Measurements from ENCODE around the gene DNAJB5. TPM values are rescaled to one million over a fixed set of nuclear protein-coding genes. Genes with fewer than 3 reads are reported as not detected.
"Not testable (repeated sequence)": the region's sequence is repeated elsewhere in the genome, so short reads cannot be mapped to it uniquely, and the experiment has no call there.

DNAJB5 gene
- 1.9 TPM for total RNA-seq

DNA sequence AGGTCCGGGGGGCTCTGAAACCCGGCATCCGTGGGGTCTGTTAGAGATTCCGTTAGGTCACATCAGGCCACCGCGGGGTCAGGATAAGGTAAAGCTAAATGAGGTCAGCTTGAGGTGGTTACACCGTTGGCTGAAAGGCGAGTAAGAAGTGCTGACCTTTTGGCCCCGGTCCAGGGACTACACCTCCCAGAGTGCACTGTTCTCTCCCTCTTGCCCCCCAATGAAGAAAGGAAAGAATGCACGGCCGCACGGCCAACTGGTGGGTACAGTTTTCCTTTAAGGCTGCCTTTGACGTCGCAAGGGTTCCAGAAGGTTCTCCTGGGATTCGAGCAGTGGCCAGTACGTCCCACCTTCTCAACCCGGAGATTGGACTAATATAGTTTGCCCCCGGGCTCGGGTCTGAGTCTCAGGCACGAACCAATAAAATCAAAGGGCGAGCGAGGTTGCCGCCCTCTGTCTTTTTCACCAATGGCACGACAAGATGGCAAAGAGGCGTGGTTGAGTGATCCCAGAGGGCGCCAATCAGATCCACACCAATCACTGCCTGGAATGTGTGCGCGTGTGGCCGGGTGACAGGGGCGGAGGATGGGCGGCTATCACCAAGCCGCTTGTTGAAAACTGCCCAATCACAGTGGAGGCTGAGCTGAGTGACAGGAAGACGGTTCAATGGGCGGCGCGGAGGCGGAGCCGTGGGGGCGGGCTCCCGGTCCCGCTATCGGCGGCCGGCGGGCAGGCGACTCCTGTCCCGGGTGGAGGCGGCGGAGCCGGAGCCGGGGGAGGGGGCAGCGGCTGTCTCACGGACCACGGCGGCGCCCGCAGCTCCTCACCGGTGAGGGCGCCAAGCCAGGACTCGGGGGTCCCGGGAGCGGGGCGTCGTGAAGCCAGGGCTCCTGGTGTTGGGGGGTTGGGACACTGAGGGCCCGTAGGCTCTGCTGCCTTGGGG, at the start of gene DNAJB5:
Gene DNAJB5 (plus strand): TSS at position 743 of the 943 bp plus-strand sequence. CDS start 886 bp downstream, outside the sequence.
- ATAC-seq (peak; percentile 87), DNase-seq (ENCODE audit: low spot score) (peak; percentile 100)

- DNase-seq (ENCODE audit: low spot score); ATAC-seq: not testable (repeated sequence)
Observed at GRCh38 chr9:34939989-34940388, 49.6 kb upstream of the DNAJB5 start.

DNA sequence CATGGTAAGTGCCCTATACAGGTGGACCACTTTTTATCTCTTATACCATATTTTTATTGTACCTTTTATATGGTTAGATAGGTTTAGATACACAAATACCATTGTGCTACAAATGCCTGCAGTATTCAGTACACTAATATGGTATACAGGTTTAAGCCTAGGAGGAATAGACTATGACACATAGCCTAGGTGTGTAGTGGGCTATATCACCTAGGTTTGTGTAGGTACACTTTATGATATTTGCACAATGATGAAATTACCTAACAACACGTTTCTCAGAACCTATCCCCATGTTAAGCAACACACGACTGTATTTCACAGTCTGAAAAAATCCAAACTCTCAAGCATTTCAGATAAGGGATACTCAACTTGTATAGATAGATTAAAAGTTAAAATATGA, 41.1 kb upstream of the DNAJB5 start:
- ATAC-seq (no peak), DNase-seq (ENCODE audit: low spot score) (no peak)

DNA sequence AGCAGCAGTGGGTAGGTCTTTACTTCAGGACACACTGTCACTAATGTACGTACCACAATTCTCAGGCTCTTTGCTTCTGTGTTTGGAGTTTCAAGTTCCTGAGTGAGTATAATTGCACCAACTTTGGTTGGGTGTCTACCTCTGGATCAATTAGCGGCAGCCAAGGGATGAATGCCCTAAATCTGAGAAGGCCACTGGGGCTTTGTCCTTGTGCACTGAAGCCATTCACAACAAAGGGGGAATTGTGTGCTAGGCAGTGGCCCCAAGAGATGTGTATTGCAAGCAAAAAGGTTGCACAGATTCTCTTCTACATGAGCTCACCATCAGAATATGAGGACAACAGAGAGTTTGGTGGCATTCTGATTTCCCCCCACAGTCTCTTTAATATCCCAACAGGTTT, 35.3 kb upstream of the DNAJB5 start:
- DNase-seq (ENCODE audit: low spot score) (no peak), ATAC-seq (no peak)

DNA sequence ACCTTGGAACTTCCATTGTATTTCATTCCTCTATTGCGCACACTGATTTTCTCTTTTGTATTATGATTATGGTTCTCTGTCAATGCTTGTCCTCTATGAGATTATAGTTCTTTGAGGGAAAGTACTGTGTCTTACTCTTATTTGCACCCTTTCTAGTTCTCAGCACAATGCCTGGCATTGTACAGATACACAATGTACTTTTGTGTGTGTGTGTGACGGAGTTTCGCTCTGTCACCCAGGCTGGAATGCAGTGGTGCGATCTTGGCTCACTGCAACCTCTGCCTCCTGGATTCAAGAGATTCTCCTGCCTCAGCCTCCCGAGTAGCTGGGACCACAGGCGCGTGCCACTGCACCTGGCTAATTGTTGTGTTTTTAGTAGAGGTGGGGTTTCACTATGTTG, 33.5 kb upstream of the DNAJB5 start:
- not testable (repeated sequence) for ATAC-seq; DNase-seq (ENCODE audit: low spot score)

DNA sequence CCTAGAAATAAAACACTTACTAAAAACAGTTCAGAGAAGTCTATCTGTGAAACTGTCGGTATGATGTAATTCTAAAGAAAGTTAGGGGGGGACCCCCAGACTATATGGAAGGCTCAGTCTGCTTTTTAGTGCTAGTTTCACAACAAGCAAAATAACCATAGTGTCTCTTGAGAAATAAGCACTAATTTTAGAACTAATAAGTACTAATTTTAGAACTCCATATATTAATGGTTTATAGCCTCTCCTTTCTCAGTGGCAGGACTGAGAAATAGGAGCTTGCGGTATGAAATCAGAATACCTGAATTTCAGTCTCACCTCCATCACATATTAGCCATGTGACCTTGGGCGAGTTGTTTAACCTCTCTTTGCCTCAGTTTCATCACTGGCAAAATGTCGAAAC, 32.9 kb upstream of the DNAJB5 start:
- DNase-seq (ENCODE audit: low spot score): no peak
- ATAC-seq: no peak

DNA sequence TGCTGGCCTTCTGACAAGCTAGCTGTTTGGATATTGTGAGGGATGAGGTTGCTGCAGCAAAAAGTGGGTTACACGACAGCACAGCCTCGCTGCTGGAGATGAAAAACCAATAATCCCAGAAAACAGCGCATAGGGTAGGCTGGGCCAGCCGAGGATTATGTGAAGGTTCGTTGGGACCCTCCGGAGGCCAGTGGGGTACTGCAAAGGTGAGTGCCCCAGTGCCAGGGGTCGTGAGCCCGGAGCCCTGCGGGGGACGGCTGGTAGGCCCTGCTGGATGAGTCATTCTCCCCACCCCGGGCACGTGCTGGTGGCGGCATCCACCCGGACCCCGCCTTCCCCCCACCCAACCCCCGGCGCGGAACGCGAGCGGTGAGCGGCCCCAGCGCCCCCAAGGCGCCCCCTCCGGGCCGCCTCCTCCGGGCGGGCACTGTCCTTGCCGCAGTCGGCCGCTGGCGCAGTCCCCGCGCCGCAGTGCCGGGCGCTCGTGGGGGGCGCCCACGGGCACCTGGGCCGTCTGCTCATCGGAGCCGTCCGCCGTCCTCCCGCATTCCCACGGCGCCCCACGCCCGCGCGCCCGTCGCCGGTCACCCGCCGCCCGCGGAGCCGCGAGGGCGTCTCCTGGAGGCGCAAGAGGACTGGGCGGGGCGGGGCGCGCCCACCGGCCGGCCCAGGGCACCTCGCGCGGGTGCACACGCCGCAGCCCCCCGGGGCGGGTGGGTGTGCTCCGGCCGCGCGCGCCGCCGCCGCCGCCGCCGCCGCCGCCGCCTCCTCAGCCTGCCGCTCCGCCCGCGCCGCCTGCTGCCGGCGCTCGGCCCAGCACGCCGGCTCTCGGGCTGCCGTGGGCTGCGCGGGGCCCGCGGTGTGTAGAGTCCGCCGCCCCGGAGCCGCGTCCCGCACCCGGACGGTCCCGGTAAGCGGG, 31.8 kb upstream of the DNAJB5 start, which contains the start of gene PHF24:
Gene PHF24 (plus strand): TSS at position 794 of the 919 bp plus-strand sequence. CDS start 13,014 bp downstream, outside the sequence.
- DNase-seq (ENCODE audit: low spot score): no peak
- peak; percentile 86 for ATAC-seq

DNA sequence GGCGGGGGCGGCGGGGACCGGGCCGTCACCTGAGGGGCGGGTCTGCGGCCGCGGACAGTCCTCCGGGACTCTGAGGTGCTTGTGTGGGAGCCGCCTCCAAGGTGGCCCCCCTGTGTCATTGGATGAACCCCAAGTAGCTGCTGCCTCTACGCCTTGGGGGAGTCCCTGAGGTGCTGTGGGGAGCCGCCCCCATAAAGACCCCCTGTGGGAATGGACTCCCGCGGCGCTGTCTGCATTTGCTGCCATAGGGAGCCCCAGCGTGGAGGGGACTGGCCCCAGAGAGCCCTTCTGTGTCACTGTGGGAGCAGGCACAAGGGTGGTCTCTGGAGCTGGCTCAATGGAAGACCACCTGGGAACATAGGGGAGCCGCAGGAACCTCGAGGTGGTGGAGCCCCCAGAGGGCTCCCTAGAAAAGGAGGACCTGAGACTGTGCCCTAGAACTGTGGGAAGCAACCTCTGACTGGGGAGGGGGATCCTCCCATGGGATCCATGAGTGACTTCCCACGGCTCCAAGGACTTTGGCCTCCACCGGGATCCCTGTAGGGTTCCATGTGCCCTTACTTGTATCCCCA, 31.0 kb upstream of the DNAJB5 start:
- no peak for DNase-seq (ENCODE audit: low spot score)
- peak; percentile 25 for ATAC-seq

DNA sequence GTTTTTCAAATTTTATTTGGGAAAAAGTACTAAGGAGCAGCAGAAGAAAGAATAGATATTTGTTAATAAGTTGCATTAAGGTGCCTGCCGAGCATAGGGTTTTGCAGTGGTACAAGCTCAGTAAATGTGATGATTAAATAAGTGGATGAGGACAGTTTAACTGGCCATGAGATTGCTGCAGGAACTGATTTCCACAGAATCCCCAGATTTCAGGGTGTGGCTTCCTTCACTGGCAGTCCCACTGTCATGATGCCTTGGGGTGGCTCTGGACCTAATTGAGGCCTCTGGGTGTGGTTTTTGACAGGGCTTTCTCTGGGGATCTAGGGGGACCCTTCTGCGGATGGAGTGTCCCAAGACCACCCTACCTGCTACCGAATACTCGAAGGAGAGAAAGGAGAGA, 30.1 kb upstream of the DNAJB5 start:
- DNase-seq (ENCODE audit: low spot score) (no peak), ATAC-seq (no peak)

- DNase-seq (ENCODE audit: low spot score) (no peak), ATAC-seq (no peak)
Observed at GRCh38 chr9:34961574-34962490, 27.7 kb upstream of the DNAJB5 start.

- DNase-seq (ENCODE audit: low spot score) (peak; percentile 0), ATAC-seq (no peak)
Observed at GRCh38 chr9:34962546-34962945, 27.0 kb upstream of the DNAJB5 start.

DNA sequence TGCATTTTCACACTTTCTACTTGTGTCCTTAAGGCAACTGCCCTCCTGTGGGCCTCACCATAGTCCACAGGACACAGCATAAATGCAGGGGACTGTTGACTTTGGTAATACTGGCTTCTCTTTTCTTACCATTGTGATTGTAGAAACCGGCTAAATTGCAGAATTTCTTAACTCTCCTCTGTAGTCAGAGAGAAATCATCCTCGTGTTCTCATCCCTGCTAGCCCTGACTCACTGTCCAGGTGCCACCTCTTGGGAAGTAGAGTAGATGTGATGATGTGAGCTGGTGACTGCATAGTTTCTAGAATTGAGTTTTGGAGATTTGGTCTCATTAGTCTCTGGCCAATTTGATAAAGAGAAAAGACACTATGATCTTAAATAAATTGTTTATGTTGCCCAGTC, 26.0 kb upstream of the DNAJB5 start:
- peak; percentile 11 for DNase-seq (ENCODE audit: low spot score)
- no peak for ATAC-seq

DNA sequence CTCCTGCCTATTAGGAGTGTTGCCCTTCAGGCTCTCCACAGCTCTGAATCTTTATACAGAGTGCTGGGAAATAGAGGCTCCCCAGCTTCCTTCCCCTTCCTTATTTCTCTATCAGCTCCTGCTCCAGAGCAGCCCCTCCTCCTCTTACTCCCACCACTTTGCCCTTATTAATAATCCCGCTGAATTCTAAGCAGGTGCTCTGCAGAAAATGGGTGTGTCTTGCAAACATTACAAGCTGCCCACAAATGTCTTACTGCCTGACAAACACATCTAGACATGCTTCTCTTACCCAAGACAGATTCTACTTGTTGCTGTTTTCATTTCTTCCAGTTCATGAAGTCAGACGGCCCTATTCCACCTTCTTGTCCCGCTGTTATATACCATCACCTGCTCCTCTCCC, 25.1 kb upstream of the DNAJB5 start:
- no peak for ATAC-seq
- peak; percentile 5 for DNase-seq (ENCODE audit: low spot score)

GRCh38 chr9:34971146-34971811, 18.3 kb upstream of the DNAJB5 start:
- DNase-seq (ENCODE audit: low spot score) (no peak), ATAC-seq (no peak)

DNA sequence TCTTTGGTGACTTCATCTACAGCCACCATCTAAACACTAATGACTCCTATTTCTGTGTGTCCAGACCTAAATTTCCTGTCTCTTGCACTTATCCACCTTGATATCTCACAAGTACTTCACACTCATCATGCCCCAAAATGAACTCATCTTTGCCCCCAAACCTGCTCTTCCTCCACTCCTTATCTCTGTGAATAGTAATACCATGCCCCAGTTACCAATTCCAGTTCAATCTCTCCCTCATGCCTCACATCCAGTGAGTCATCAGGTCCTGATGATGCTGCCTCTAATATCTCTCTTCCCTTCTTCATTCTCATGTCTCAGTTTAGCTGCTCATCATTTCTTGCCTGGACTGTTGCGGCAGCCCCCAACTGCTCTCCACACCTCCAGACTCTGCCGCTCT, 14.9 kb upstream of the DNAJB5 start:
- ATAC-seq (no peak), DNase-seq (ENCODE audit: low spot score) (no peak)

- ATAC-seq (no peak), DNase-seq (ENCODE audit: low spot score) (no peak)
Observed at GRCh38 chr9:34976441-34976840, 13.1 kb upstream of the DNAJB5 start.

DNA sequence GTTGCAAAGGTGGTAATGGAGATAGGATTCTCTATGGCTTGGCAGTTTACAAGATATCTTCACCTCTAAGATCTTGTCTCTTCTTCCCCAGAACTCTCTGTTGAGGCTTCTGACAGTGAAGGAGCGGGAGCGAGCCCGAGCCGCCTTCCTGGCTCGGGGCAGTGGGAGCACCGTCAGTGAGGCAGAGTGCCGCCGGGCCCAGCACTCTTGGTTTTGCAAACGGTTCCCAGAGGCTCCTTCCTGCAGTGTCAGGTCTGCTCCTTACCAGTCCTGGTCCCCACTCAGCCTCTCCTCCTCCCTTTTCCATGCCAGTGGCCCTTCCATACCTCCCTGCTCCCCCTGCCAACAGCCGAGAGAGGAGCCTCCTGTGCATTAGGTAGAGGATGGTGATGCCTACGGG, 12.6 kb upstream of the DNAJB5 start:
- ATAC-seq (no peak), DNase-seq (ENCODE audit: low spot score) (no peak)

- DNase-seq (ENCODE audit: low spot score) (no peak), ATAC-seq (no peak)
Observed at GRCh38 chr9:34980181-34980761, 9.3 kb upstream of the DNAJB5 start.

DNA sequence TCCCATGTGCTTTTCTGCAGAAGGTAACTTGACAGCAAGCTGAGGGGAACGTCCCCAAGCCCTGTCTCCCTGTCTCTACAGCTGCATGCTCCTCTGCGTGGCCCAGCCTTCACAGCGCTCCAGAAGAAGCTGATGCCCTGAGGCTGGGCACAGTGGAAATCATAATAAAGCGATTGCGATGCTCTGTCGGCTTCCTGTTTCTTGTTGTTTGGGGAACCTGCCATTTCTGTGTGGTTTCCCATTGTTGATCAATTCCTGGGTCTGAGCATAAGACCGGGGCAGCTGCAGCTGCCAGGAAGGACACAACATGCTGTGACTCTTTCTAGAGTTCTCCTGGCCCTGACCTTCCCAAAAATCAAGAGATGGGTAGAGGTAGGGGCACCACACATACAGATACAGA, 7.2 kb upstream of the DNAJB5 start:
- DNase-seq (ENCODE audit: low spot score): no peak
- ATAC-seq: no peak

Measured in left lobe of liver (tissue), 2 donors.